Transverse colon (tissue), 4 donors: ENCODE results near the gene FYB1. TPM values are rescaled to one million over a fixed set of nuclear protein-coding genes. Genes with fewer than 3 reads are reported as not detected.
A peak's percentile ranks its signal among the peaks of the same experiment; 100 is the strongest.
"Not testable (repeated sequence)": the region's sequence is repeated elsewhere in the genome, so short reads cannot be mapped to it uniquely, and the experiment has no call there.

Experiments used
- DNase-seq: peaks from one replicate; pipeline ENCODE4 v3.0.0-alpha.2; 2019
- H3K27ac ChIP-seq, 4 donors: fragments of 200-600 bp; sonication (generic); 2 replicates each; pipeline ENCODE4 v1.5.1; 2016 to 2018; ENCODE audit warnings: inconsistent platforms in 4 of 4
- H3K27me3 ChIP-seq: fragments of 200-600 bp; sonication (generic); 2 replicates; pipeline ENCODE4 v1.5.1; 2017; ENCODE audit warnings: inconsistent platforms
- H3K36me3 ChIP-seq, 4 donors: fragments of 200-600 bp; sonication (generic); 2 replicates each; pipeline ENCODE4 v1.5.1; 2017 to 2019; ENCODE audit warnings: inconsistent platforms in 4 of 4
- H3K4me1 ChIP-seq, 4 donors: fragments of 200-600 bp; sonication (generic); 2 replicates each; pipeline ENCODE4 v1.5.1; 2017 to 2020; ENCODE audit warnings: inconsistent platforms in 4 of 4
- H3K4me3 ChIP-seq, 4 donors: fragments of 200-600 bp; sonication (generic); 1 replicate in 1 of 4; 2 replicates in 3 of 4; pipeline versions ENCODE4 v1.5.1 to v1.6.1; 2017 to 2019; ENCODE audit warnings: inconsistent platforms in 4 of 4
- H3K9me3 ChIP-seq, 2 donors: fragments of 200-600 bp; sonication (generic); 2 replicates each; pipeline ENCODE4 v1.5.1; 2017 to 2019; ENCODE audit warnings: inconsistent platforms in 2 of 2
- EP300 ChIP-seq: sonication (generic); formaldehyde crosslinking; IDR thresholded peaks from one replicate; pipeline ENCODE4 v1.6.1; 2017; ENCODE audit warnings: antibody characterized with exemption, low read depth
- POLR2A ChIP-seq: fragments of 450-650 bp; IDR thresholded peaks from one replicate; pipeline ENCODE4 v1.6.1; 2016; ENCODE audit warnings: antibody characterized with exemption, mild to moderate bottlenecking, moderate library complexity
- POLR2AphosphoS5 ChIP-seq, 3 donors: sonication (generic); formaldehyde crosslinking; IDR thresholded peaks; one replicate each; pipeline ENCODE4 v1.6.1; 2016; ENCODE audit warnings: antibody characterized with exemption in 3 of 3
- WGBS, 2 donors: methylation state at CpG; one replicate each; pipeline ENCODE4 v1.1.5; 2018; ENCODE audit warnings: low coverage in 1 of 2; 5-methylcytosine and 5-hydroxymethylcytosine counted together
- in situ Hi-C, 4 donors: fragments of 200-750 bp; cut with MboI; loops; one replicate each; pipeline versions ENCODE4 v1.15.0 to v1.15.1; 2017; ENCODE audit warnings: low sequenced_read_pairs in 3 of 4, low pct_ligation_motif_present in 1 of 4, low pct_unique_long_range_greater_than_20kb in 1 of 4
- intact Hi-C: fragments of 100-400 bp; cut with DNase I; formaldehyde crosslinking; loops from one replicate; pipeline ENCODE4 v1.15.1; 2023; ENCODE audit warnings: low total_unique reads
- total RNA-seq, 4 donors: library from RNA; depleted of rRNA; stranded (reverse); fragments of >200 nt; gene quantifications; one replicate each; pipeline ENCODE4 v1.1.0, GENCODE V29; 2016
- TF ChIP-seq, protein P1 (sequence below), 5 experiments: fragments of 200-600 bp in 3 of 5; fragments of 450-650 bp in 2 of 5; sonication (generic) in 3 of 5; IDR thresholded peaks; 1 replicate in 2 of 5; 2 replicates in 3 of 5; pipeline ENCODE4 v1.5.1; 2016 to 2017; ENCODE audit warnings: antibody characterized with exemption in 5 of 5, inconsistent platforms in 3 of 5, mild to moderate bottlenecking in 2 of 5, moderate library complexity in 1 of 5

The FYB1 gene
- total RNA-seq, 4 donors from 2014 or later = 6.4 to 38.5 (median 17.5) TPM

GRCh38 chr5:39186722-39187539, 32.4 kb downstream of the FYB1 start:
- 74 to 78% methylated on average over 6 to 7 of the region's 7 CpGs for WGBS, 2 donors
- in situ Hi-C loops = no loop called here

DNA sequence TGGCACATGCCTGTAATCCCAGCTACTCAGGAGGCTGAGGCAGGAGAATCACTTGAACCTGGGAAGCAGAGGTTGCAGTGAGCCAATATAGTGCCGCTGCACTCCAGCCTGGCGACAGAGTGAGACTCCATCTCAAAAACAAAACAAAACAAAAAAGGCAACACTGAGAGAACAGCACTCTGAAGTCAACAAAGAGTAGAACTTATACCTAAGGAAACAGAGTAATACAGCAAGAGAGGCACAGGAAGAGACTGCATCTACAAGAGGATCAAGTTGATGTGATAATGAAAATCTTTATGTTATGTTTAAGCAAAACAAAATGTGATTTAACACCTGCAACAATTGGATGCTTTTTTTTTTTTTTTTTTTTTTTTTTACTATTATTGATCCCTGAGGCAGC, 33.1 kb downstream of the FYB1 start:
- H3K9me3 ChIP-seq = no peaks in the 10 kb centered on the region
- TF ChIP-seq, protein P1, sequence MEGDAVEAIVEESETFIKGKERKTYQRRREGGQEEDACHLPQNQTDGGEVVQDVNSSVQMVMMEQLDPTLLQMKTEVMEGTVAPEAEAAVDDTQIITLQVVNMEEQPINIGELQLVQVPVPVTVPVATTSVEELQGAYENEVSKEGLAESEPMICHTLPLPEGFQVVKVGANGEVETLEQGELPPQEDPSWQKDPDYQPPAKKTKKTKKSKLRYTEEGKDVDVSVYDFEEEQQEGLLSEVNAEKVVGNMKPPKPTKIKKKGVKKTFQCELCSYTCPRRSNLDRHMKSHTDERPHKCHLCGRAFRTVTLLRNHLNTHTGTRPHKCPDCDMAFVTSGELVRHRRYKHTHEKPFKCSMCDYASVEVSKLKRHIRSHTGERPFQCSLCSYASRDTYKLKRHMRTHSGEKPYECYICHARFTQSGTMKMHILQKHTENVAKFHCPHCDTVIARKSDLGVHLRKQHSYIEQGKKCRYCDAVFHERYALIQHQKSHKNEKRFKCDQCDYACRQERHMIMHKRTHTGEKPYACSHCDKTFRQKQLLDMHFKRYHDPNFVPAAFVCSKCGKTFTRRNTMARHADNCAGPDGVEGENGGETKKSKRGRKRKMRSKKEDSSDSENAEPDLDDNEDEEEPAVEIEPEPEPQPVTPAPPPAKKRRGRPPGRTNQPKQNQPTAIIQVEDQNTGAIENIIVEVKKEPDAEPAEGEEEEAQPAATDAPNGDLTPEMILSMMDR (IDR thresholded peaks at IDR 0.05) = no peak
- TF ChIP-seq POLR2AphosphoS5 (IDR thresholded peaks at IDR 0.05) (no peak), POLR2A (no peak), EP300 (no peak)
- H3K27ac ChIP-seq = peak overlapping the region in 2 of 4 donors; percentile 31 to 33
- H3K4me3 ChIP-seq = no peak overlapping the region
- 89 to 91% methylated on average over 2 of the region's 2 CpGs for WGBS, 2 donors
- H3K4me1 ChIP-seq = peaks cover 0 to under 1% (median 0%) of the 10 kb centered on the region in 4 donors
- DNase-seq = no peak
- in situ Hi-C loops = no loop called here
- no peaks in the 10 kb centered on the region for H3K27me3 ChIP-seq
- intact Hi-C loops = no loop called here
- no peaks in the 10 kb centered on the region for H3K36me3 ChIP-seq

More at GRCh38 chr5:39186722-39187539, 32.4 kb downstream of the FYB1 start:
- H3K4me3 ChIP-seq = no peak overlapping the region
- H3K9me3 ChIP-seq = no peaks in the 10 kb centered on the region
- peaks cover 0 to 7% (median 0%) of the 10 kb centered on the region in 4 donors for H3K4me1 ChIP-seq
- intact Hi-C loops = no loop called here
- DNase-seq = no peak
- TF ChIP-seq, protein P1 (IDR thresholded peaks at IDR 0.05) = no peak
- TF ChIP-seq EP300 (no peak), POLR2A (no peak), POLR2AphosphoS5 (IDR thresholded peaks at IDR 0.05) (no peak)
- H3K27ac ChIP-seq = peak overlapping the region in 3 of 4 donors; percentile 30 to 41 (median 34)
- no peaks in the 10 kb centered on the region for H3K27me3 ChIP-seq
- H3K36me3 ChIP-seq = no peaks in the 10 kb centered on the region

GRCh38 chr5:39185761-39186160, 33.6 kb downstream of the FYB1 start:
- Histone ChIP-seq H3K9me3 (no peaks in the 10 kb centered on the region), H3K27me3 (no peaks in the 10 kb centered on the region), H3K27ac (peak overlapping the region in 3 of 4 donors; percentile 6 to 33 (median 31)), H3K36me3 (no peaks in the 10 kb centered on the region), H3K4me1 (no peaks in the 10 kb centered on the region), H3K4me3 (no peak overlapping the region)
- TF ChIP-seq POLR2A (no peak), POLR2AphosphoS5 (IDR thresholded peaks at IDR 0.05) (no peak), EP300 (no peak)
- TF ChIP-seq, protein P1 (IDR thresholded peaks at IDR 0.05) = no peak
- WGBS, 2 donors = 84 to 97% methylated on average over 6 to 9 of the region's 9 CpGs
- in situ Hi-C loops = no loop called here
- intact Hi-C loops = no loop called here
- no peak for DNase-seq

- in situ Hi-C loops, H3K4me1 ChIP-seq, H3K27me3 ChIP-seq, H3K4me3 ChIP-seq, H3K36me3 ChIP-seq, H3K27ac ChIP-seq, DNase-seq, intact Hi-C loops, H3K9me3 ChIP-seq: not testable (repeated sequence)
- WGBS, 2 donors = 60 to 84% methylated on average over 3 of the region's 3 CpGs
Observed at GRCh38 chr5:39179561-39179960, 39.8 kb downstream of the FYB1 start.
